Measurements from ENCODE around the gene TRIM43B. TPM values are rescaled to one million over a fixed set of nuclear protein-coding genes. Genes with fewer than 3 reads are reported as not detected.
"Not testable (repeated sequence)": the region's sequence is repeated elsewhere in the genome, so short reads cannot be mapped to it uniquely, and the experiment has no call there.

Gene TRIM43B
- total RNA-seq, 1 donor from 2014 or later, result not detected

DNA sequence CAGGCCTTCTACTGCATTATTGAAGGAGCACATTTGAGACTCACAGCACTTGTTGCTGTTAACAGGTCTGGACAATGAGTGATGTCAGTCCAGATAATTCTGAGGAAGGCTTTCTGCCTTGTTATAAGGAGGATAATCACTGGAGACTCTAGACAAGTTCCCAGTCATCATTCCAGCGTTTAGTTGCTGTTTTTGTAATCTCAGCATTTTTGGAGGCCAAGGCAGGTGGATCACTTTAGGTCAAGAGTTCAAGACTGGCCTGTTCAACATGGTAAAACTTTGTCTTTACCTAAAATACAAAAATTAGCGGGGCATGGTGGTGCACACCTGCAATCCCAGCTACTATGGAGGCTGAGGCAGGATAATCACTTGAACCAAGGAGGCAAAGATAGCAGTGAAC is 39.6 kb upstream of the TRIM43B start:
- Mint-ChIP-seq H3K27ac (ENCODE audit: unreplicated experiment) (no peak overlapping the region), H3K4me3 (ENCODE audit: unreplicated experiment) (no peak overlapping the region), H3K36me3 (ENCODE audit: low read depth) (no peaks in the 10 kb centered on the region), H3K27me3 (ENCODE audit: low read depth) (peaks cover 25% of the 10 kb centered on the region), H3K9me3 (ENCODE audit: low read depth) (no peaks in the 10 kb centered on the region), H3K4me1 (ENCODE audit: low read depth) (no peaks in the 10 kb centered on the region)
- no peak for TF ChIP-seq CTCF (IDR thresholded peaks at IDR 0.05)
- no peak for DNase-seq (ENCODE audit: low spot score)

- TF ChIP-seq CTCF (IDR thresholded peaks at IDR 0.05), result no peak
- H3K27me3 Mint-ChIP-seq (ENCODE audit: low read depth), result peaks cover 24% of the 10 kb centered on the region
- H3K4me3 Mint-ChIP-seq (ENCODE audit: unreplicated experiment), result no peak overlapping the region
- DNase-seq (ENCODE audit: low spot score), result no peak
- no peak overlapping the region for H3K27ac Mint-ChIP-seq (ENCODE audit: unreplicated experiment)
- no peaks in the 10 kb centered on the region for H3K36me3 Mint-ChIP-seq (ENCODE audit: low read depth)
- H3K9me3 Mint-ChIP-seq (ENCODE audit: low read depth), result no peaks in the 10 kb centered on the region
- H3K4me1 Mint-ChIP-seq (ENCODE audit: low read depth), result no peaks in the 10 kb centered on the region
Observed at GRCh38 chr2:95514718-95515117, 30.2 kb upstream of the TRIM43B start.

- not testable (repeated sequence) for H3K9me3 Mint-ChIP-seq (ENCODE audit: low read depth); DNase-seq (ENCODE audit: low spot score); H3K27ac Mint-ChIP-seq (ENCODE audit: unreplicated experiment); H3K4me3 Mint-ChIP-seq (ENCODE audit: unreplicated experiment); H3K4me1 Mint-ChIP-seq (ENCODE audit: low read depth); H3K36me3 Mint-ChIP-seq (ENCODE audit: low read depth)
- peaks cover 22% of the 10 kb centered on the region for H3K27me3 Mint-ChIP-seq (ENCODE audit: low read depth)
Observed at GRCh38 chr2:95514226-95514625, 29.7 kb upstream of the TRIM43B start.

DNA sequence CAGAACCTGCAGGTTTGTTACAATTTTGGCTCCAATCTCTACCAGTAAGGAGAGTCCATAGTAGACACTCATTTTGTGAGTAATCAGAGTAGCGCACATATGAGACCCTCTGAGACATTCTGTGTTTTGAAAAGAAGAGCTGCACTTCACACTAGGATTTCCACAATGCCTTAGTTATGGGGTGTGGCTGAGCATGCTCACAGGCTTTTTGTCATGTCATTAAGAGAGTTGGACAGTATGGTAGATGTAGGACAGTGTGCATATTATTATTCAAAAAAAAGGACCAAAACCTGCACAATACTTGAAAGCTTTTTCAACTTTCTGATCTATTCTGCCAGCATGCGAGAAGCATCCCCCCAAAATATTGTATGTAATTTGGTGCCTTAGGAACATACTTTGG is 24.9 kb upstream of the TRIM43B start:
- Mint-ChIP-seq H3K36me3 (ENCODE audit: low read depth) (no peaks in the 10 kb centered on the region), H3K27me3 (ENCODE audit: low read depth) (peaks cover 21% of the 10 kb centered on the region), H3K4me3 (ENCODE audit: unreplicated experiment) (no peak overlapping the region), H3K4me1 (ENCODE audit: low read depth) (no peaks in the 10 kb centered on the region), H3K27ac (ENCODE audit: unreplicated experiment) (no peak overlapping the region), H3K9me3 (ENCODE audit: low read depth) (no peaks in the 10 kb centered on the region)
- DNase-seq (ENCODE audit: low spot score), result no peak
- no peak for TF ChIP-seq CTCF (IDR thresholded peaks at IDR 0.05)

- no peaks in the 10 kb centered on the region for H3K9me3 Mint-ChIP-seq (ENCODE audit: low read depth)
- H3K27ac Mint-ChIP-seq (ENCODE audit: unreplicated experiment), result no peak overlapping the region
- no peak overlapping the region for H3K4me3 Mint-ChIP-seq (ENCODE audit: unreplicated experiment)
- no peak for TF ChIP-seq CTCF (IDR thresholded peaks at IDR 0.05)
- peaks cover 22% of the 10 kb centered on the region for H3K27me3 Mint-ChIP-seq (ENCODE audit: low read depth)
- no peak for DNase-seq (ENCODE audit: low spot score)
- no peaks in the 10 kb centered on the region for H3K4me1 Mint-ChIP-seq (ENCODE audit: low read depth)
- H3K36me3 Mint-ChIP-seq (ENCODE audit: low read depth), result no peaks in the 10 kb centered on the region
Observed at GRCh38 chr2:95505222-95505621, 20.7 kb upstream of the TRIM43B start.

- TF ChIP-seq CTCF (IDR thresholded peaks at IDR 0.05), result no peak
- H3K4me1 Mint-ChIP-seq (ENCODE audit: low read depth), result no peaks in the 10 kb centered on the region
- H3K4me3 Mint-ChIP-seq (ENCODE audit: unreplicated experiment), result no peak overlapping the region
- H3K27me3 Mint-ChIP-seq (ENCODE audit: low read depth), result peaks cover 18% of the 10 kb centered on the region
- no peaks in the 10 kb centered on the region for H3K9me3 Mint-ChIP-seq (ENCODE audit: low read depth)
- no peak overlapping the region for H3K27ac Mint-ChIP-seq (ENCODE audit: unreplicated experiment)
- no peak for DNase-seq (ENCODE audit: low spot score)
- H3K36me3 Mint-ChIP-seq (ENCODE audit: low read depth), result no peaks in the 10 kb centered on the region
Observed at GRCh38 chr2:95500854-95501253, 16.3 kb upstream of the TRIM43B start.

GRCh38 chr2:95492076-95492475 is 7.5 kb upstream of the TRIM43B start:
- H3K4me3 Mint-ChIP-seq (ENCODE audit: unreplicated experiment); H3K36me3 Mint-ChIP-seq (ENCODE audit: low read depth); H3K4me1 Mint-ChIP-seq (ENCODE audit: low read depth); H3K27ac Mint-ChIP-seq (ENCODE audit: unreplicated experiment); H3K9me3 Mint-ChIP-seq (ENCODE audit: low read depth); DNase-seq (ENCODE audit: low spot score): not testable (repeated sequence)
- H3K27me3 Mint-ChIP-seq (ENCODE audit: low read depth), result peaks cover 20% of the 10 kb centered on the region

GRCh38 chr2:95475025-95475424 is 9.5 kb downstream of the TRIM43B start:
- not testable (repeated sequence) for DNase-seq (ENCODE audit: low spot score); H3K4me3 Mint-ChIP-seq (ENCODE audit: unreplicated experiment); H3K27ac Mint-ChIP-seq (ENCODE audit: unreplicated experiment)

DNA sequence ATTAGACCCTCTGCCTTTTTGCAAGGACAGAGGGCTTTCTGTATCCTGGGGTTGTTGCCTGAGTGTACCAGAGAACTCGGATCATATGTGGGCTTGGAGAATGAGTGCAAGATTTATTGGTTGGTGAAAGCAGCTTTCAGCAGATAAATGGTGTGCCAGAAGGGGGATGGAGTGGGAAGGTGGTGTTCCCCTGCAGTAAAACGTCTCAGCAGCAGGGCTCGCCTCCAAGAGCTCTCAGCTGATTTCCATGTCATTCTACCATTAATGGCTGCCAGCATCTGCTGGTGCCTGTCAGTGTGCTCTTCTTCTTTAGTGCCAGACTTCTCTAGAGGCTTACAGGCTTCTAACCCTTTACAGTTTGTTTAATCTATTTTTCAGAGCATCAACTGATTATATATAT is 16.6 kb downstream of the TRIM43B start:
- not testable (repeated sequence) for H3K4me3 Mint-ChIP-seq (ENCODE audit: unreplicated experiment); H3K9me3 Mint-ChIP-seq (ENCODE audit: low read depth); H3K4me1 Mint-ChIP-seq (ENCODE audit: low read depth); DNase-seq (ENCODE audit: low spot score); H3K27ac Mint-ChIP-seq (ENCODE audit: unreplicated experiment); H3K27me3 Mint-ChIP-seq (ENCODE audit: low read depth); H3K36me3 Mint-ChIP-seq (ENCODE audit: low read depth)

More at GRCh38 chr2:95475025-95475424, 9.5 kb downstream of the TRIM43B start:
- not testable (repeated sequence) for H3K9me3 Mint-ChIP-seq (ENCODE audit: low read depth); H3K4me1 Mint-ChIP-seq (ENCODE audit: low read depth); H3K27me3 Mint-ChIP-seq (ENCODE audit: low read depth); H3K36me3 Mint-ChIP-seq (ENCODE audit: low read depth)
